ENCODE measurements around the gene MRPS22.

DNA sequence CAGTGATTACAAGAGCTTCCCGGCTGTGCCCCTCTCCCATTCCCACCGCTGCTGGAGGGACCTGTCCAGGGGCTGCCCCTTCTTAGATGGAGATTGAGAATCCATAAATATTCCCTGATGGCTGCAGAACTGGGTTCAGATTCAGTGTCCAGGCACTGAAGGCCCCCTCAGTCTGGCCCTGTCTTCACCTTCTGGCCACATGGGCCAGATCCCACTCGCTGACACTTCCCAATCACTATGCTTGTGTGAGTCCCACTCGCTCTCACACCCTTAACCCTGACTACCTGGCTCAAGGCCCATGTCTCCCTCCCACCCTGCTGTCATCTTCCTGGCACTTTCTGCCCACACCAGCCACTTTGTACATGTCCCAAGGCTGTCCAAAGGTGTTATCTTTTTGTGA, 15.5 kb upstream of the MRPS22 start:
- TF ChIP-seq EZH2 (IDR thresholded peaks at IDR 0.05) (no peak), POLR2AphosphoS5 (IDR thresholded peaks at IDR 0.05; ENCODE audit: borderline replicate concordance, low read depth, low read length) (no peak), FOXP2 (optimal IDR thresholded peaks at IDR 0.05; ENCODE audit: control extremely low read depth, extremely low read length, insufficient read depth) (no peak)
